ENCODE measurements around the gene SYP. TPM values are rescaled to one million over a fixed set of nuclear protein-coding genes. Genes with fewer than 3 reads are reported as not detected.

SYP gene
- total and polyA plus RNA-seq, 9 of the 15 experiments (the other 6 are each of a cell fraction or from before 2014, with no cell fraction given), result 0.48 to 5.1 (median 2.6) TPM

- TF ChIP-seq CSDE1 (IDR thresholded peaks at IDR 0.05) (no peak), SOX6 (IDR thresholded peaks at IDR 0.05) (peak; percentile 58), MTA1 (IDR thresholded peaks at IDR 0.05; ENCODE audit: borderline replicate concordance) (peak; percentile 47; the same call in 1 of the 2 replicates), RNF219 (CRISPR knock-in tag; IDR thresholded peaks at IDR 0.05) (no peak), ZBTB1 (CRISPR knock-in tag; IDR thresholded peaks at IDR 0.05; ENCODE audit: borderline replicate concordance, low read depth) (0 out of 2 replicates have a peak, but pooled peaks have one; percentile 24), CREB1 (IDR thresholded peaks at IDR 0.05) (no peak), CREB1 (CRISPR knock-in tag; IDR thresholded peaks at IDR 0.05) (no peak), TCFL5 (CRISPR knock-in tag; conservative IDR thresholded peaks at IDR 0.05) (no peak), ETS2 (tag; IDR thresholded peaks at IDR 0.05; ENCODE audit: borderline replicate concordance, poor library complexity, severe bottlenecking) (no peak), IRF1 (CRISPR knock-in tag; IDR thresholded peaks at IDR 0.05; ENCODE audit: borderline replicate concordance) (no peak), CHD4 (IDR thresholded peaks at IDR 0.05; ENCODE audit: insufficient read depth, insufficient replicate concordance, low read depth, low read length, poor library complexity, severe bottlenecking) (no peak), ZNF398 (CRISPR knock-in tag; IDR thresholded peaks at IDR 0.05) (no peak), ZNF274 (IDR thresholded peaks at IDR 0.05; ENCODE audit: borderline replicate concordance, low read depth, low read length) (no peak), ZMIZ1 (IDR thresholded peaks at IDR 0.05; ENCODE audit: low read depth in 2 of 2, low read length in 2 of 2) (peak in 1 of 2 experiments; percentile 39; a peak in 1 of 4 replicates), NFYB (IDR thresholded peaks at IDR 0.05; ENCODE audit: extremely low read depth, insufficient read length) (no peak), MECOM (CRISPR knock-in tag; IDR thresholded peaks at IDR 0.05) (no peak), POLR2H (tag; IDR thresholded peaks at IDR 0.05; ENCODE audit: low read depth) (peak; percentile 63; the same call in 1 of the 2 replicates)
Observed at GRCh38 chrX:49166914-49167739, 32.9 kb downstream of the SYP start (continued).
